T-helper 1 cell (primary cell): ENCODE data around the gene ACTL7A.
"Not testable (repeated sequence)": the region's sequence is repeated elsewhere in the genome, so short reads cannot be mapped to it uniquely, and the experiment has no call there.

Experiments used
- DNase-seq, 5 donors: peaks; one replicate each; pipeline ENCODE4 v3.0.0-alpha.2; 2012 to 2020

Gene ACTL7A

DNA sequence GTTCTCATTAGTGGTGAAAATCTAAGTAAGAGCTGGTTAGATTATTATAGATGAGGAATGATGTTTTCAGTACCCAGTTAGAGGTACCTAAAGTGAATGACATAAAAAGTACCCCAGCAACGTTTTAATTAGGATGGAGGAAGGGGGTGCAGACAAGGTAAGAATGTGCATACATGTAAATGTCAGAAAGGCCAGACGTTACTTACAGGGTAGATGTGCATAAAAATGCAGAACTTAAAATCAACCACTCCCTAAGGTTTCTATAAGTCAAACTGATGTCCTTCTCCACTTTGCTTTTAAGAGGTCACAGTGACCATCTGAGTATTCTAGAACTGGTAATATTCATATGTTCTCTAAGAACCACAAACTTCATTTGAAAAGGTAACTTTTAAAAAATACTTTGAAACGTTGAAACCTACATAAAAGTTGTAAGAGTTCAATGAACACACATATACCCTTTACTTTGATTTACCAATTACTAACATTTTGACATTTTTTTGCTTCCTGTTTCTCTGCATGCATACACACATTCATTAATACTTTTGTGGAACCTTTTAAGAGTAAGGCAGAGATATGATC, 18.8 kb downstream of the ACTL7A start:
- DNase-seq, result no peak

DNA sequence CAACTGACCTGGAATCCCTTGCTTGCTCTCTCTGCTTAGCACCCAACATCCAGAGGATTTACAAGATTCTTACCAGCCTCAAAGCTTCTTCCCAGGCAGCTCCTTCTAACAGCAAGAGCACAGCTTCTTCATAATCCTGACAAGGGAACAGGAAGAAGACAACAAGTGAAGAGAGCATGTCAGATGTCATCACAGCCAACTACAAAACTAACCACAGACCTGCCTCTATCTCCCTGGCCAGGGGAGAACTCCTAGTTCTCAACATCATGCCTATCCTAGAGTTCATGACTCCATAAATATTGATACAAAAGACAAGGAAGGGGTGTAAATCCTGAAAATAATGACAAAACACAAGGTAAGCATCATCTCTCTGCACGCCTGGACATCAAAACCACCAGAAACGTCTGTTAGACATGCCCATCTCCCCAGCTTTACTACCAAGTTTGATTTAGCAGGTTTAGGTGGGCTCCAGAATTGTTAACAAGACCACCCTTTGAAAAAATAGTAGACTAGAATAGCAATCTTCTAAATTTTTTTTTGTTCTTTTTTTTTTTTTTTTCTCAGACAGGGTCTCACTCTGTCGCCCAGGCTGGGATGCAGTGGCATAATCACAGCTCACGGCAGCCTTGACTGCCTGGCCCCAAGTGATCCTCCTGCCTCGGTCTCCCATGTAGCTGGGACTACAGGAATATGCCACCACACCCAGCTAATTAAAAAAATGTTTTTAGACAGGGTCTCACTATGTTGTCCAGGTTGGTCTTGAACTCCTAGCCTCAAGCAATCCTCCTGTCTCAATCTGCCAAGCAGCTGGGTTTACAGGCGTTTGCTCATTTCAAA, 20.2 kb downstream of the ACTL7A start:
- no peak for DNase-seq

DNA sequence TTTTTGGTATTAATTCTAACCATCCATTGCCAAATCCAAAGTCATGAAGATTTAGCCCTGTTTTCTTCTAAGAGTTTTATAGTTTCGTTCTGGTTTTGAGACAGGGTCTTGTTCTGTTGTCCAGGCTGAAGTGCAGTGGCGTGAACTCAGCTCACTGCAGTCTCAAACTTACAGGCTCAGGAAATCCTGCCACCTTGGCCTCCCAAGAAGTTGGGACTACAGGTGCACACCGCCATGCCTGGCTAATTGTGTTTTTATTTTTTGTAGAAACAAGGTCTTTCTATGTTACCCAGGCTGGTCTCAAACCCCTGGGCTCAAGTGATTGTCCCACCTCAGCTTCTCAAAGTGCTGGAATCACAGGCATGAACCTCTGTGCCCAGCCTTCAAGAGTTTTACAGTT, 21.0 kb downstream of the ACTL7A start:
- no peak for DNase-seq

DNA sequence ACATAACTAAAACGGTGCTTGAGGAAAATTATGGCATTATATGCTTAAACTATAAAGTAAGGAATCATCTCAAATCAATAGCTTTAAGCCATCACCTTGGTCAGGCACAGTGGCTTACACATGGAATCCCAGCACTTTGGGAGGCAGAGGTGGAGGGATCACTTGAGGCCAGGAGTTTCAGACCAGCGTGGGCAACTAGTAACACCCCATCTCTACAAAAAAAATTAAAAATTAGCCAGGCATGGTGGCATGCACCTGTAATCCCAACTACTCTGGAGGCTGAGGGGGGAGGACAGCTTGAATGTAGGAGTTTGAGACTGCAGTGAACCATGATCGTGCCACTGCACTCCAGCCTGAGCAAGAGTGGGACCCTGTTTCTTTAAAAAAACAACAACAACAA, 22.6 kb downstream of the ACTL7A start:
- DNase-seq, result no peak

DNA sequence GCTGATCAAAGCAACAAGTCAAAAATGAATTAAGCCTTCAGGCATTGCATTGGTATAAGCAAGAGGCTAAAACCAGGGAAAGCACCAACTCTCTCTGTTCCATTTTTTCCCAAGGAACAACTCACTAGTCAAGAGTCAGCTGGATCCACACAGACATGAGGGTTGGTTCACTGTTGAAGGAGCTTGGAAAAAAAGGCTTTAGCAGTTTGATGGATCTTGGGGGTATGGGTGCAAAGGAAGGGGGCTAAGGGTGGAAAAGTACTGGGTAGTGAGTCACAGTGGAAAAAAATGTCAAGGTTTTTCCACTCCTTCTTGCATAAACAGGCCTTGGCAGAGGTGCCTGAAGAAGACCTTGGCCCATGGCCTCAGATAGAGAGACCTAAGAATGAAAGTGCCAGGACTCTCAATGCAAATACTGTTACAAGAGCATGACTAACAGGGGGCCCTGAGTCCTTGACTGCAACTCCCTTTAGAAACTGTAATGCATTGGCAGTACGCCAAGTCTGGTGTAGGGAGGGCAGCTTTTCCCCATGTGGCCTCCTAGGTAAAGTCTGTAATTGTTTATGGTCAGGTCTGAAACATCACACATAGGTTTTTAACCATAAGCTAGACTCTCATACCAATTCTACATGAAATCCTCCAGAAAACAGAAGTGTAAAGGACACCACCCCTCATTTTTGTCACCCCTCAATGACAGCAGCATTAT, 23.7 kb downstream of the ACTL7A start:
- peak in 1 of 5 donors; percentile 20 for DNase-seq

DNA sequence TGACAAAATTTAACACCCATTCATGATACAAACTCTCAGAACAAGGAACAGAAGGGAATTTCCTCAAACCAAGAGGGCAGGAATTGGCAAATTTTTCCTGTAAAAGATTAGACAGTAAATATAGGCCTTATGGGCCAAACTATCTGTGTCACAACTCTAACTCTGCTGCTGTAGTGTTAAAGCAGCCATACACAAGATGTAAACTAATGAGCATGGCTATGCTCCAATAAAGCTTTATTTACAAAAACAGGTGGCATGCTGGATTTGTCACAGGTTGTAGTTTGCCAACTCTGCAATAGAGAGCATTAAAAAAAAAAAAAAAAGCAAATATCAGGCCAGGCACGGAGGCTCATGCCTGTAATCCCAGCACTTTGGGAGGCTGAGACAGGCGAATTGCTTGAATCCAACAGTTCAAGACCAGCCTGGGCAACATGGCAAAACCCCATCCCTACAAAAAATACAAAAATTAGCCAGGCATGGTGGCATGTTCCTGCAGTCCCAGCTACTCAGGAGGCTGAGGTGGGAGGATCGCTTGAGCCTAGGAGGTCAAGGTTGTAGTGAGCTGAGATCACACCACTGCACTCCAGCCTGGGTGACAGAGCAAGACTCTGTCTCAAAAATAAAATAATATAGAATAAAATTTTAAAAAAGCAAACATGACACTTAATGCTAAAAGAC, 24.7 kb downstream of the ACTL7A start:
- DNase-seq, result not testable (repeated sequence)

DNA sequence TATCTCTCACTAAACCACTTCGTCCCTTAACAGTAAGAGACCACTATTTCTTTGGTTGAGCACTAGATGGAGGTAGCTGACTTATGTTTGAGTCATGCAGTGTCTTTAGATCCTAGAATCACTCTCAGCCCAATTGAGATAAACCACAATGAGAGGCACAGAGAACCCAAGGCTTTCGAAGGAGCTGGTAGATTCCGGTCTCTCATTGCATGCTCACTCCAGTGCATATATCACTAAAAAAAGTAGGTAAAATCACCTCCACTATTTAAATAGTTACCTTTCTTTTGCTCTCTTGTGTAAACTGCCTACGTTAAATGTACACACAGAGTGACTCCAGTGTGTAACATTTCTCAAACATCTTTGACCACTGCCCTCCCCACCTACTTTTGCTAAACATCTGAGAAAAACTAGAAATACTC, 27.6 kb downstream of the ACTL7A start:
- DNase-seq, result peak in 1 of 5 donors; percentile 2

DNA sequence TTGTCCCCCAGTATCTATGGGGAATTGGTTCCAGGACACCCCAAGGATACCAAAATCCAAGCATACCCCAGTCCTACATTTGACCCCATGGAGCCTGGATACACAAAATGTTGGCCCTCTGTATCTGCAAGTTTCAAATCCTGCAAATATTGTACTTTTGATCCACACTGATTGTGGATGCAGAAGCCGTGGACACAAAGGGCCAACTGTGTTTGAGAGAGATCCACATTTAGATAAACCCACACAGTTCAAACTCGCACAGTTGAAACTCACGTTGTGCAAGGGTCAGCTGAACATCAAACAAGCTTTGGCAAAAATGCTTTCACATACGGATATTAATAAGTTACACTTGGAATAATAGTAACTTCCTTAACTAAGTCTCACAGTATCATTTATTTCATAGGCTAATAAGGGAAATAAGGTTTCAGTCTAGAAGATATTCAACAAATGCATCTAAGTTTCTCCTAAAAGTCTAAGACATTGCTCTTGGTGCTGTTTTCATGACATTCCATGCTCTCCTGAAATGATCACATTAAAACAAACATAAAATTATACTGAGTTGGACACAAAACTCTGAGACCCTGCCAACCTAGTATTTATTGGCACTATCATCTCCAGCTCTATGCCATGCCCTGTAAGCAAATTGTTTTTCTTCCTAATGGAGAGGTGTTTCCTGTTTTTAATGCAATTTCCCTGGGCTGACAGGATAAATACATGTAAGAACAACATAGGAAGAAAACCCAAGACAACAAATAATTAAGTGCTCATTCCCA, 32.3 kb downstream of the ACTL7A start:
- no peak for DNase-seq

DNA sequence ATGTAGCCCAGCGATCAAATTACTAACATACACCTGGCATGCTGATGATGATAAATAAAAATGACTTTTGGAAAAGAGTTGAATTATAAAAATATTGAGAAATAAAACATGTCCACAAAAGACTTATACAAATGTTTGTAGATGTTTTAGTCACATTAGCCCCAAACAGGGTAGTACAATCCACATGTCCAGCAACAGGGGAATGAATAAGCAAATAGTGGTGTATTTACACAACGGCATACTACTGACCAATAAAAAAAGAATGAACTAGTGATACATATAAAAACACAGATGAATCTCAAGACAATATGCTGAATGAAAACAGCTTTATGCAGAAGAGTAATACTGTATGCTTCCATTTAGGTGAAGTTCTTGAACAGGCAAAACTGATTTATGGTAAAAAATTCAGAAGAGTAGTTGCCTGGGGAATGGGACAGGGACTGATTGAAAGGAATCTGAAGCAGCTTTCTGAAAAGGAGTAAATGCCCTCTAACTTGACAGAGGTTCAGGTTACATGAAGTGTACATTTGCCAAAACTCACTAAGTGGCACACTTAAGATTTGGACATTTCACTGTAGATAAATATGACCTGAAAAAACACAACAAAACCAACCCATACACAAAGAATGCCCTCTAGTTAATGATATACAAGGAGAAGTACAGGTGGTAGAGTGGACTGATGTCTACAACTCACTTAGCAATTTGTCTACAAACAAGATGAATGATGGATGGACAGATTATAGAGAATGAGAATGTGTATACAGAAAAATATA, 35.4 kb downstream of the ACTL7A start:
- no peak for DNase-seq

DNA sequence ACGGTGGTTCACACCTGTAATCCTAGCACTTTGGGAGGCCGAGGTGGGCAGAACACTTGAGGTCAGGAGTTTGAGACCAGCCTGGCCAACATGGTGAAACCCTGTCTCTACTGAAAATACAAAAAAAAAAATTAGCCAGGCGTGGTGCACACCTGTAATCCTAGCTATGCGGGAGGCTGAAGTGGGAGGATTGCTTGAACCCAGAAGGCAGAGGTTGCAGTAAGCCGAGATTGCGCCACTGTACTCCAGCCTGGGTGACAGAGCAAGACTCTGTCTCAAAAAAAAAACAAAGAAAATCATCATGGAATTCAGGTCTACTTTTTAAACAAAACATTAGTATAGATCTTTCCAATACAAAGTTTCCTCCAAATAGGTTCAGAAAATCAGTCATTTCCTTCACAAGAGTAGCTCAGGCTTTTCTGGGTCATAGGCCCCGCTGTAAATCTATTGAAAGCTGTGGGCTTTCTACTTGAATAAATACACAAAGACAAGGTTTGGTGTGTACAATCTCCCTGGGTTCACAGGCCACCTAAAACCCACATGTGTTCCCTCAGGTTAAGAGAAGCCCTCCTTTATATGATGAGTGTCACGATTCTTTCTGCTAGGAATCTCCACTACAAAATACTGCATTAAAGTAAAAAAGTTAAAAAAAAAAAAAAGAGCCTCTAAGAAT, 37.1 kb downstream of the ACTL7A start:
- not testable (repeated sequence) for DNase-seq

DNA sequence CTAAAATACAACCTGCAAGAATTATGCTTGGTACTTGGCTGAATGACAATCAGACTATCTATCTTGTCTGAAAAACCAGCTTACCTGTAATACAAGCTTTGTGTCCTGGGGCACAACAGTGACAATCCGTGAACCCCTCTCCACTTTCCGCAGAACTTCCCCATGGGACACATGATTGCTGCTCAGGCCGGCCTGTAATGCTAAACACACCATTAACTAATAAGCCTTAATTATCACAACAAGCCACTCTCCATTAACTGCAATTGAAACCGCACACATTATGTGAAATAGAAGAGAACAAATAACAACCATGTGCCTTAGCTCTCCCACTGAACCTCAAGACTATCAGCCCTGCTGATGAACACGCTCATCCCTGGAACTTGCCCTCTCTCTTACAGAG, 38.1 kb downstream of the ACTL7A start:
- DNase-seq, result no peak

DNA sequence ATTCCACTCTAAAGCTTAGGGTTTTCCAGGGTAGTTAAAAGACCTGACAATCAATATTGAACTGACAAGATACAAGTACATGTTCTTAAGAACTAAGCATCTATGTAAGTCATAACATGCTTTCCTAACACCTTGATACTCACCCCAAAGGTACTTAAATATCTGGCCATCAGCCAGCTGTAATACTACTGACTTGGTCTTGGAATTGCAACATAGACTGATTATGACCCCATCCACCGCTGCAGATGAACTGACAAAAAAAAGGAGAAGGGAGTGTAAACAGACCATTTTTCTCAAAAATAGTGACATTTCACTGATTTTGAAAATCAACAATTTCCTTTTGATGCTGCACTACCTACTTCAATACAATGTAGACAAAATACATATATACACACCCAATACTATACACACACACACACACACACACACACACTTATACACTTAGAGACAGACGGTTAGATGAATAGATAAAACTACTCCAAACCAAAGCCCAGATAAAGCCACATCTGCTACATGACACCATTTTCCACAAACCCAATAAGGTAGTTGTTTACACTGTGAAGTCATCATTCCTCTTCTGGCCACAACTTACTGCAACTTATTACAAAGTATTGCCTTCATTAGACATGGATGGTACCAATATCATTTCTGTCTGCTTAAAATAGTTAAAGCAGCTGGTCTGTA, 41.5 kb downstream of the ACTL7A start:
- DNase-seq, result no peak

DNA sequence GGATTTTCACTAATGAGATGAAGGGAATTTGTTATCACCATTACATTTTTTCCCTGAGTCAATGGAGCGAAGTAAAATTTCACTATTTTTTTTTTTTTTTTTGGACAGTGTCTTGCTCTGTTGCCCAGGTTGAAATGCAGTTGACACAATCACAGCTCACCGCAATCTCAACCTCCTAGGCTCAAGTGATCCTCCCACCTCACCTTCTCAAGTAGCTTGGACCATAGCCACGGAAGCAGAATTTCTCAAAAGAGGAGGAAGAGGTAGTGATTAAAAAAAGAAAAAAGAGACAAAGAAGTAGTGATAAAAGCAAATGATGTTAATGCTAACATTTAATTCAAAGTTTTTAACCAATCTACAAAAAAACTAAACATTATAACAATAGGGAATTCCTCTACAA, 42.1 kb downstream of the ACTL7A start:
- DNase-seq, result no peak

DNA sequence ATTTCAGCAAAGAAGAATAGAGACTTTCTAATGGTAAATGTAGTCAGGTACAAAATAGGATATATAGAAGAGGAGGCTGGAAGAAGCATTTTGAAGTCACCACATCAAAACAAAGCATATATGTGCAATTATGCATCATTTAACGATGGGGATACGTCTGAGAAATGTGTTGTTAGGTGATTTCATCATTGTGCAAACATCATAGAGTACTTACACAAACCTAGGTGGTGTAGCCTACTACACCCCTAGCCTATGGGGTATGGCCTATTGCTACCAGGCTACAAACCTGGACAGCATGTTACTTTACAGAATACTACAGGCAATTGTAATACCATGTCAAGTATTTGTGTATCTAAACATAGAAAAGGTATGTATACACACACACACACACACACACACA, 43.4 kb downstream of the ACTL7A start:
- no peak for DNase-seq

DNA sequence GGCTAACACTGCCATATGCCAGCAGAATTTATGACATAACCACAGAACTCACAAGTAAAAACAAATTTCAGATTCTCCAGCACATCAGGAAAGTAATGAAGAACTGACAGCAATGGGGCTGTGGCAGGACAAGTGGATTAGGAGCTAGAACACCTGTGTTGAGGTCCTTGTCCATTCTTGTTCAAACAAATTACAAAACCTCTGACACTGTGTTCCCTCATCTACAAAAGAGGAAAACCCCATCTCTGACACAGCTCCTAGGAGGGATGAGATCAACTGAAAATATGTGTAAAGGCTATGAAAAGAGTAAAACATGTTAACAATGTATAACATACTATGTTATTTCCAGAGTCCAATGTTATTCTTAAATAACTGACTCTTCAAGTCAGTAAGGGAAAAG, 48.3 kb downstream of the ACTL7A start:
- DNase-seq, result no peak

DNA sequence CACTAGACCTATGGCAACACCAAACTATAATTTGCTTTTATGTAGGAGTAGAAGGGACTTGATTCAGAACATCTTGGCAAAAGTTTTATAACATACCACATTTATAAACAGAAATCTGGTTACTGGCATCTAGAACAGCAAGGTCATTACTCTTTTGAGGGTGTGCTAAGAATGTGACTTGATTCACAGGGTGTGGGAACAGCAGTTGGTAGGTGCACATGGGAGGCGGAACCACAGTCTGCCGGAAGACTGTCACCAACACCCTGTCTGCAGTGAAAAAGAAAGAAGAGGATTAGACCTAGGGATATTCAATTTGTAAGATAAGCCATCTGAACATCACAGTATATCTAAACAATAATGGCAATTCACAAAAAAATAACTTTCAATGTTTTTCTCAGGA, 48.8 kb downstream of the ACTL7A start:
- DNase-seq, result no peak

DNA sequence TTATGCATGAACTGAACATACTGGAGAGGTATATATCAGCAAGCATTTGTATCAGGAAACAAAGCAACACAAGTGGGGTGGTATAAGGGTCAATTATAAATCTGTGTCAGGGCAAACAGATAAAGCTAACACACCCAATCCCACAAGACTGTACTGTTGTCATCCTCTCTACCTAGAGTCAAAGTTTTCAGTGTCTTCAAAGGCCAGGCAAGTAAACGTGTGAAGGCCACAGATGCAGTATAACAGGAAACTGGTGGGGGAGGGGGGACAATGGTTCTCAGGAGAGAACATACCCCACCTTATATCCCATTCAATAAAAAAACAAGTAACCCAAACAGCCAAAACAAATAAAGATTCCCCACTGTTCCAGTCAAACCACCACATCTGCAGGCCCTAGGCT, 49.8 kb downstream of the ACTL7A start:
- DNase-seq, result no peak
